ES-I3 (cell line): ENCODE results near the gene NRF1.
"Not testable (repeated sequence)": the region's sequence is repeated elsewhere in the genome, so short reads cannot be mapped to it uniquely, and the experiment has no call there.

Experiments
- H3K36me3 ChIP-seq: 2 replicates; pipeline ENCODE4 v1.6.1; 2013; ENCODE audit warnings: mild to moderate bottlenecking, low read length, control low read depth, moderate library complexity; ENCODE audit not compliant: insufficient read depth
- H3K4me1 ChIP-seq: 2 replicates; pipeline ENCODE4 v1.6.1; 2013; ENCODE audit warnings: mild to moderate bottlenecking, control low read depth, low read length; ENCODE audit not compliant: insufficient read depth
- H3K9ac ChIP-seq: 2 replicates; pipeline ENCODE4 v1.6.1; 2013; ENCODE audit warnings: low read depth, mild to moderate bottlenecking, low read length, moderate library complexity
- H3K9me3 ChIP-seq: 2 replicates; pipeline ENCODE4 v1.6.1; 2013; ENCODE audit warnings: mild to moderate bottlenecking, low read length, moderate library complexity; ENCODE audit not compliant: control insufficient read depth, insufficient read depth

Gene NRF1

GRCh38 chr7:129669901-129670300 lies 58.4 kb downstream of the NRF1 start:
- no peak overlapping the region for H3K9ac ChIP-seq
- H3K4me1 ChIP-seq: peaks cover 3% of the 10 kb centered on the region
- H3K36me3 ChIP-seq: peaks cover 5% of the 10 kb centered on the region
- peaks cover 2% of the 10 kb centered on the region; the same call in 1 of the 2 replicates for H3K9me3 ChIP-seq

- no peak overlapping the region for H3K9ac ChIP-seq
- H3K36me3 ChIP-seq: peaks cover 5% of the 10 kb centered on the region
- no peaks in the 10 kb centered on the region for H3K4me1 ChIP-seq
- H3K9me3 ChIP-seq: peaks cover 2% of the 10 kb centered on the region; the same call in 1 of the 2 replicates
Observed at GRCh38 chr7:129670656-129671055, 59.1 kb downstream of the NRF1 start.

GRCh38 chr7:129671266-129671665 lies 59.7 kb downstream of the NRF1 start:
- no peak overlapping the region for H3K9ac ChIP-seq
- peaks cover 7% of the 10 kb centered on the region for H3K36me3 ChIP-seq
- H3K9me3 ChIP-seq: peaks cover 2% of the 10 kb centered on the region; the same call in 1 of the 2 replicates
- H3K4me1 ChIP-seq: no peaks in the 10 kb centered on the region

GRCh38 chr7:129674475-129674874 lies 63.0 kb downstream of the NRF1 start:
- not testable (repeated sequence) for H3K36me3 ChIP-seq, H3K9ac ChIP-seq, H3K9me3 ChIP-seq, H3K4me1 ChIP-seq

GRCh38 chr7:129675521-129675920 lies 64.0 kb downstream of the NRF1 start:
- Histone ChIP-seq H3K36me3 (peaks cover 7% of the 10 kb centered on the region; the same call in 1 of the 2 replicates), H3K9ac (no peak overlapping the region), H3K4me1 (peaks cover 5% of the 10 kb centered on the region), H3K9me3 (peaks cover 2% of the 10 kb centered on the region; the same call in 1 of the 2 replicates)

- H3K9me3 ChIP-seq: peaks cover 2% of the 10 kb centered on the region; the same call in 1 of the 2 replicates
- H3K36me3 ChIP-seq: peaks cover 7% of the 10 kb centered on the region; the same call in 1 of the 2 replicates
- peaks cover 5% of the 10 kb centered on the region for H3K4me1 ChIP-seq
- H3K9ac ChIP-seq: no peak overlapping the region
Observed at GRCh38 chr7:129676017-129676897, 64.7 kb downstream of the NRF1 start.

GRCh38 chr7:129677796-129678195 lies 66.3 kb downstream of the NRF1 start:
- peaks cover 2% of the 10 kb centered on the region; the same call in 1 of the 2 replicates for H3K9me3 ChIP-seq
- H3K9ac ChIP-seq: no peak overlapping the region
- H3K36me3 ChIP-seq: peaks cover 2% of the 10 kb centered on the region; the same call in 1 of the 2 replicates
- H3K4me1 ChIP-seq: peaks cover 5% of the 10 kb centered on the region

GRCh38 chr7:129678606-129679005 lies 67.1 kb downstream of the NRF1 start:
- H3K4me1 ChIP-seq: peaks cover 5% of the 10 kb centered on the region
- peaks cover 2% of the 10 kb centered on the region; the same call in 1 of the 2 replicates for H3K36me3 ChIP-seq
- H3K9ac ChIP-seq: no peak overlapping the region
- peaks cover 2% of the 10 kb centered on the region; the same call in 1 of the 2 replicates for H3K9me3 ChIP-seq

GRCh38 chr7:129680400-129680799 lies 68.9 kb downstream of the NRF1 start:
- H3K36me3 ChIP-seq: peaks cover 2% of the 10 kb centered on the region; the same call in 1 of the 2 replicates
- H3K9me3 ChIP-seq: no peaks in the 10 kb centered on the region; the same call in 1 of the 2 replicates
- no peak overlapping the region for H3K9ac ChIP-seq
- H3K4me1 ChIP-seq: peaks cover 5% of the 10 kb centered on the region

GRCh38 chr7:129684777-129685176 lies 73.3 kb downstream of the NRF1 start:
- Histone ChIP-seq H3K4me1 (no peaks in the 10 kb centered on the region), H3K9ac (no peak overlapping the region), H3K36me3 (no peaks in the 10 kb centered on the region)

GRCh38 chr7:129686063-129686462 lies 74.5 kb downstream of the NRF1 start:
- Histone ChIP-seq H3K9ac (no peak overlapping the region), H3K4me1 (0 out of 2 replicates have a peak, but pooled peaks cover 7% of the 10 kb centered on the region), H3K36me3 (no peaks in the 10 kb centered on the region), H3K9me3 (no peaks in the 10 kb centered on the region)

More at GRCh38 chr7:129684777-129685176, 73.3 kb downstream of the NRF1 start:
- no peaks in the 10 kb centered on the region for H3K9me3 ChIP-seq

- no peaks in the 10 kb centered on the region for H3K9me3 ChIP-seq
Observed at GRCh38 chr7:129688503-129689222, 77.1 kb downstream of the NRF1 start.

GRCh38 chr7:129689995-129690581 lies 78.6 kb downstream of the NRF1 start:
- 0 out of 2 replicates have a peak, but pooled peaks cover 7% of the 10 kb centered on the region for H3K4me1 ChIP-seq
- H3K9me3 ChIP-seq: no peaks in the 10 kb centered on the region
- H3K9ac ChIP-seq: no peak overlapping the region
- H3K36me3 ChIP-seq: peaks cover 6% of the 10 kb centered on the region; the same call in 1 of the 2 replicates

More at GRCh38 chr7:129688503-129689222, 77.1 kb downstream of the NRF1 start:
- Histone ChIP-seq H3K9ac (no peak overlapping the region), H3K4me1 (0 out of 2 replicates have a peak, but pooled peaks cover 7% of the 10 kb centered on the region), H3K36me3 (peaks cover 6% of the 10 kb centered on the region; the same call in 1 of the 2 replicates)

GRCh38 chr7:129690701-129691100 lies 79.2 kb downstream of the NRF1 start:
- H3K9ac ChIP-seq: no peak overlapping the region
- peaks cover 6% of the 10 kb centered on the region; the same call in 1 of the 2 replicates for H3K36me3 ChIP-seq
- 0 out of 2 replicates have a peak, but pooled peaks cover 7% of the 10 kb centered on the region for H3K4me1 ChIP-seq

More at GRCh38 chr7:129690701-129691100, 79.2 kb downstream of the NRF1 start:
- H3K9me3 ChIP-seq: no peaks in the 10 kb centered on the region
